GM12801 (cell line): ENCODE results near the gene PDE7B.

Source experiments
- CTCF ChIP-seq: IDR thresholded peaks from one replicate; pipeline ENCODE4 v1.5.1; 2011; ENCODE audit warnings: control low read depth; ENCODE audit not compliant: insufficient read length; ENCODE audit errors: extremely low read depth

Gene PDE7B

GRCh38 chr6:136188486-136188885 is 337.0 kb downstream of the PDE7B start:
- TF ChIP-seq CTCF: no peak

GRCh38 chr6:136189104-136189503 is 337.6 kb downstream of the PDE7B start:
- no peak for TF ChIP-seq CTCF

- TF ChIP-seq CTCF: no peak
Measured at GRCh38 chr6:136191606-136192312, 340.3 kb downstream of the PDE7B start.

GRCh38 chr6:136192902-136193301 is 341.4 kb downstream of the PDE7B start:
- TF ChIP-seq CTCF: no peak

- no peak for TF ChIP-seq CTCF
Measured at GRCh38 chr6:136201732-136202131, 350.2 kb downstream of the PDE7B start.

- TF ChIP-seq CTCF: no peak
Measured at GRCh38 chr6:136208783-136209182, 357.3 kb downstream of the PDE7B start.

- no peak for TF ChIP-seq CTCF
Measured at GRCh38 chr6:136209496-136209895, 358.0 kb downstream of the PDE7B start.
